Neural cell (in vitro differentiated cells): ENCODE results near the gene CDH19. TPM values are rescaled to one million over a fixed set of nuclear protein-coding genes. Genes with fewer than 3 reads are reported as not detected.

ENCODE experiments used
- H2AFZ ChIP-seq: fragments of 200-600, 300-800 bp; sonication (generic), shearing (Covaris generic); 2 replicates; pipeline ENCODE4 v1.6.0; 2014; ENCODE audit warnings: low read depth, mild to moderate bottlenecking, antibody characterized with exemption, low read length, moderate library complexity
- H3F3A ChIP-seq: fragments of 200-600 bp; shearing (Covaris generic); 2 replicates; pipeline ENCODE4 v1.6.1; 2016; ENCODE audit warnings: mild to moderate bottlenecking, moderate library complexity, mixed read lengths, antibody characterized with exemption, low read length; ENCODE audit not compliant: insufficient read depth, poor library complexity, severe bottlenecking
- H3K27ac ChIP-seq: fragments of 200-600, 300-800 bp; sonication (generic), shearing (Covaris generic); 2 replicates; pipeline ENCODE4 v1.5.1; 2014; ENCODE audit warnings: mild to moderate bottlenecking, low read length, moderate library complexity
- H3K27me3 ChIP-seq: fragments of 300-800, 200-600 bp; sonication (generic), shearing (Covaris generic); 2 replicates; pipeline ENCODE4 v1.6.0; 2014; ENCODE audit warnings: mild to moderate bottlenecking, low read depth, low read length, moderate library complexity; ENCODE audit not compliant: insufficient read depth
- H3K36me3 ChIP-seq: fragments of 300-800, 200-600 bp; sonication (generic), shearing (Covaris generic); 2 replicates; pipeline ENCODE4 v1.5.1; 2014; ENCODE audit warnings: mild to moderate bottlenecking, antibody characterized with exemption, low read length, moderate library complexity; ENCODE audit not compliant: insufficient read depth
- H3K4me2 ChIP-seq: fragments of 300-800, 200-600 bp; sonication (generic), shearing (Covaris generic); 2 replicates; pipeline ENCODE4 v1.6.0; 2014; ENCODE audit warnings: mild to moderate bottlenecking, low read length
- H3K4me3 ChIP-seq: fragments of 300-800, 200-600 bp; sonication (generic), shearing (Covaris generic); 2 replicates; pipeline ENCODE4 v1.5.1; 2014; ENCODE audit warnings: mild to moderate bottlenecking, low read length, moderate library complexity
- H3K79me2 ChIP-seq: fragments of 200-600 bp; shearing (Covaris generic); replicated peaks from 2 replicates; pipeline ENCODE4 v1.6.0; 2014; ENCODE audit warnings: mild to moderate bottlenecking, low read length, moderate library complexity; ENCODE audit not compliant: insufficient read depth
- H3K9ac ChIP-seq: fragments of 300-800, 200-600 bp; sonication (generic), shearing (Covaris generic); 2 replicates; pipeline ENCODE4 v1.6.1; 2016; ENCODE audit warnings: mild to moderate bottlenecking, low read length, mixed read lengths
- H3K9me2 ChIP-seq: fragments of 200-600 bp; shearing (Covaris generic); 2 replicates; pipeline ENCODE4 v1.6.1; 2016; ENCODE audit warnings: mild to moderate bottlenecking, low read length, mixed read lengths; ENCODE audit not compliant: insufficient read depth
- H3K9me3 ChIP-seq: fragments of 200-600, 300-800 bp; sonication (generic), shearing (Covaris generic); 2 replicates; pipeline ENCODE4 v1.6.1; 2016; ENCODE audit warnings: mild to moderate bottlenecking, mixed run types, low read length, moderate library complexity, mixed read lengths
- H4K20me1 ChIP-seq: fragments of 200-600 bp; shearing (Covaris generic); 2 replicates; pipeline ENCODE4 v1.6.1; 2016; ENCODE audit warnings: mild to moderate bottlenecking, mixed run types; ENCODE audit not compliant: insufficient read depth
- CTCF ChIP-seq: fragments of 450-650 bp; IDR thresholded peaks from 2 replicates; pipeline ENCODE4 v1.5.1; 2014; ENCODE audit warnings: antibody characterized with exemption, mild to moderate bottlenecking, moderate library complexity; ENCODE audit not compliant: poor library complexity, severe bottlenecking
- EP300 ChIP-seq: fragments of 450-650 bp; conservative IDR thresholded peaks from 2 replicates; pipeline ENCODE4 v1.6.1; 2014; ENCODE audit warnings: antibody characterized with exemption, mild to moderate bottlenecking, moderate library complexity; ENCODE audit not compliant: poor library complexity, severe bottlenecking
- EZH2 ChIP-seq: fragments of 200-600, 300-800 bp; shearing (Covaris generic), sonication (generic); IDR thresholded peaks from 2 replicates; pipeline ENCODE4 v1.6.1; 2014; ENCODE audit warnings: antibody characterized with exemption, low read length, borderline replicate concordance, mild to moderate bottlenecking; ENCODE audit not compliant: insufficient read depth, poor library complexity, severe bottlenecking
- MXI1 ChIP-seq: fragments of 450-650 bp; conservative IDR thresholded peaks from 2 replicates; pipeline ENCODE4 v1.6.1; 2014; ENCODE audit warnings: antibody characterized with exemption, mild to moderate bottlenecking; ENCODE audit not compliant: poor library complexity, severe bottlenecking
- POLR2AphosphoS5 ChIP-seq: IDR thresholded peaks from 2 replicates; pipeline ENCODE4 v1.6.1; 2012
- RAD21 ChIP-seq: fragments of 450-650 bp; conservative IDR thresholded peaks from 2 replicates; pipeline ENCODE4 v1.6.1; 2014; ENCODE audit warnings: antibody characterized with exemption, mild to moderate bottlenecking, moderate library complexity
- REST ChIP-seq: IDR thresholded peaks from 2 replicates; pipeline ENCODE4 v1.6.1; 2012; ENCODE audit warnings: borderline replicate concordance
- SMC3 ChIP-seq: fragments of 450-650 bp; conservative IDR thresholded peaks from 2 replicates; pipeline ENCODE4 v1.6.1; 2014; ENCODE audit warnings: antibody characterized with exemption, mild to moderate bottlenecking, moderate library complexity; ENCODE audit not compliant: poor library complexity
- TAF1 ChIP-seq: IDR thresholded peaks from 2 replicates; pipeline ENCODE4 v1.6.1; 2012; ENCODE audit warnings: low read depth
- polyA plus RNA-seq: library from polyadenylated mRNA; depleted of rRNA; stranded (reverse); fragments of >200 nt; gene quantifications from 2 replicates; pipeline ENCODE4 v1.2.3, GENCODE V29; 2014

The CDH19 gene
- polyA plus RNA-seq, 1 donor from 2014 or later, result 0.11 TPM

- H3K79me2 ChIP-seq, result no peaks in the 10 kb centered on the region
- no peaks in the 10 kb centered on the region for H3K9me2 ChIP-seq
- no peak for TF ChIP-seq CTCF
- no peak for TF ChIP-seq EP300
- no peak for TF ChIP-seq REST
- no peak for TF ChIP-seq RAD21
- TF ChIP-seq SMC3, result no peak
- H4K20me1 ChIP-seq, result no peaks in the 10 kb centered on the region
- no peak overlapping the region for H2AFZ ChIP-seq
- no peaks in the 10 kb centered on the region for H3K36me3 ChIP-seq
- no peak overlapping the region for H3K4me3 ChIP-seq
- H3K9ac ChIP-seq, result no peak overlapping the region
- H3K4me2 ChIP-seq, result no peak overlapping the region
- H3F3A ChIP-seq, result no peaks in the 10 kb centered on the region
- H3K27me3 ChIP-seq, result no peaks in the 10 kb centered on the region
- H3K27ac ChIP-seq, result no peak overlapping the region
- H3K9me3 ChIP-seq, result no peaks in the 10 kb centered on the region
Measured at GRCh38 chr18:66571845-66572244, 32.0 kb downstream of the CDH19 start.

- Histone ChIP-seq H3K4me3 (no peak overlapping the region), H3K79me2 (no peaks in the 10 kb centered on the region)
- TF ChIP-seq EZH2, result no peak
- TF ChIP-seq POLR2AphosphoS5, result no peak
Measured at GRCh38 chr18:66566616-66567015, 37.3 kb downstream of the CDH19 start.

GRCh38 chr18:66564236-66564635 is 39.7 kb downstream of the CDH19 start:
- no peaks in the 10 kb centered on the region for H3K27me3 ChIP-seq
- H3K4me3 ChIP-seq, result no peak overlapping the region
- no peaks in the 10 kb centered on the region for H3K36me3 ChIP-seq
- no peaks in the 10 kb centered on the region for H3F3A ChIP-seq
- H3K9ac ChIP-seq, result no peak overlapping the region
- no peak overlapping the region for H3K4me2 ChIP-seq
- no peaks in the 10 kb centered on the region for H4K20me1 ChIP-seq
- TF ChIP-seq POLR2AphosphoS5 (no peak), SMC3 (no peak), EP300 (no peak), MXI1 (no peak), TAF1 (no peak), EZH2 (no peak), REST (no peak), CTCF (no peak), RAD21 (no peak)
- H3K9me2 ChIP-seq, result no peaks in the 10 kb centered on the region
- H3K79me2 ChIP-seq, result no peaks in the 10 kb centered on the region
- no peaks in the 10 kb centered on the region for H3K9me3 ChIP-seq
- no peak overlapping the region for H3K27ac ChIP-seq
- H2AFZ ChIP-seq, result no peak overlapping the region

More at GRCh38 chr18:66566616-66567015, 37.3 kb downstream of the CDH19 start:
- no peaks in the 10 kb centered on the region for H3K9me3 ChIP-seq
- no peak overlapping the region for H3K9ac ChIP-seq
- H3K4me2 ChIP-seq, result no peak overlapping the region
- H2AFZ ChIP-seq, result no peak overlapping the region
- no peaks in the 10 kb centered on the region for H3K9me2 ChIP-seq
- H3K36me3 ChIP-seq, result no peaks in the 10 kb centered on the region
- no peaks in the 10 kb centered on the region for H3K27me3 ChIP-seq
- H3K27ac ChIP-seq, result no peak overlapping the region
- no peaks in the 10 kb centered on the region for H3F3A ChIP-seq
- no peaks in the 10 kb centered on the region for H4K20me1 ChIP-seq
